Mammary epithelial cell (primary cell): ENCODE results near the gene STARD13.

Source experiments
- EZH2 ChIP-seq: IDR thresholded peaks from 2 replicates; pipeline ENCODE4 v1.6.1; 2012; ENCODE audit warnings: low read length, inconsistent platforms, borderline replicate concordance
- TF ChIP-seq, protein P1 (sequence below), 2 donors: IDR thresholded peaks in 1 of 2; conservative IDR thresholded peaks in 1 of 2; 2 replicates each; pipeline ENCODE4 v1.5.1; 2011 to 2012; ENCODE audit warnings: inconsistent platforms in 2 of 2, low read length in 2 of 2, mild to moderate bottlenecking in 2 of 2, control low read depth in 1 of 2, low read depth in 1 of 2; ENCODE audit not compliant: insufficient read depth in 1 of 2; ENCODE audit errors: extremely low read depth in 1 of 2

- TF ChIP-seq, protein P1, sequence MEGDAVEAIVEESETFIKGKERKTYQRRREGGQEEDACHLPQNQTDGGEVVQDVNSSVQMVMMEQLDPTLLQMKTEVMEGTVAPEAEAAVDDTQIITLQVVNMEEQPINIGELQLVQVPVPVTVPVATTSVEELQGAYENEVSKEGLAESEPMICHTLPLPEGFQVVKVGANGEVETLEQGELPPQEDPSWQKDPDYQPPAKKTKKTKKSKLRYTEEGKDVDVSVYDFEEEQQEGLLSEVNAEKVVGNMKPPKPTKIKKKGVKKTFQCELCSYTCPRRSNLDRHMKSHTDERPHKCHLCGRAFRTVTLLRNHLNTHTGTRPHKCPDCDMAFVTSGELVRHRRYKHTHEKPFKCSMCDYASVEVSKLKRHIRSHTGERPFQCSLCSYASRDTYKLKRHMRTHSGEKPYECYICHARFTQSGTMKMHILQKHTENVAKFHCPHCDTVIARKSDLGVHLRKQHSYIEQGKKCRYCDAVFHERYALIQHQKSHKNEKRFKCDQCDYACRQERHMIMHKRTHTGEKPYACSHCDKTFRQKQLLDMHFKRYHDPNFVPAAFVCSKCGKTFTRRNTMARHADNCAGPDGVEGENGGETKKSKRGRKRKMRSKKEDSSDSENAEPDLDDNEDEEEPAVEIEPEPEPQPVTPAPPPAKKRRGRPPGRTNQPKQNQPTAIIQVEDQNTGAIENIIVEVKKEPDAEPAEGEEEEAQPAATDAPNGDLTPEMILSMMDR (conservative IDR thresholded peaks at IDR 0.05 in 1 of 2, IDR thresholded peaks at IDR 0.05 in 1 of 2; ENCODE audit: extremely low read depth in 1 of 2, insufficient read depth in 1 of 2, low read depth in 1 of 2, low read length in 2 of 2): no peak
- no peak for TF ChIP-seq EZH2
These were observed 165.6 kb downstream of the STARD13 start for GRCh38 chr13:33119856-33120543.
